ENCODE data around the gene FGF12.

Gene FGF12

GRCh38 chr3:192326656-192327055 lies 400.7 kb downstream of the FGF12 start:
- no peak for DNase-seq

- DNase-seq, result no peak
These were observed 409.8 kb downstream of the FGF12 start for GRCh38 chr3:192317564-192317963.

GRCh38 chr3:192313605-192314004 lies 413.7 kb downstream of the FGF12 start:
- no peak for DNase-seq

- peak; percentile 12 for DNase-seq
These were observed 419.7 kb downstream of the FGF12 start for GRCh38 chr3:192307631-192308030.

- peak; percentile 77 for DNase-seq
These were observed 424.1 kb downstream of the FGF12 start for GRCh38 chr3:192303235-192303634.

GRCh38 chr3:192302721-192303120 lies 424.6 kb downstream of the FGF12 start:
- DNase-seq, result no peak

- DNase-seq, result no peak
These were observed 427.4 kb downstream of the FGF12 start for GRCh38 chr3:192299921-192300320.

GRCh38 chr3:192296845-192297244 lies 430.5 kb downstream of the FGF12 start:
- DNase-seq, result peak; percentile 68

GRCh38 chr3:192284443-192285072 lies 442.8 kb downstream of the FGF12 start:
- DNase-seq, result no peak

GRCh38 chr3:192281207-192281880 lies 446.0 kb downstream of the FGF12 start:
- DNase-seq, result peak; percentile 26

GRCh38 chr3:192279664-192280063 lies 447.7 kb downstream of the FGF12 start:
- no peak for DNase-seq

GRCh38 chr3:192277477-192277876 lies 449.9 kb downstream of the FGF12 start:
- no peak for DNase-seq

- DNase-seq, result no peak
These were observed 451.5 kb downstream of the FGF12 start for GRCh38 chr3:192275741-192276355.

GRCh38 chr3:192273697-192274010 lies 453.7 kb downstream of the FGF12 start:
- DNase-seq, result peak; percentile 62

- DNase-seq, result peak; percentile 62
These were observed 454.2 kb downstream of the FGF12 start for GRCh38 chr3:192273001-192273696.

GRCh38 chr3:192262001-192262400 lies 465.3 kb downstream of the FGF12 start:
- no peak for DNase-seq

- DNase-seq, result no peak
These were observed 466.2 kb downstream of the FGF12 start for GRCh38 chr3:192261135-192261534.

GRCh38 chr3:192260116-192261010 lies 467.0 kb downstream of the FGF12 start:
- DNase-seq, result no peak

GRCh38 chr3:192259661-192260060 lies 467.7 kb downstream of the FGF12 start:
- no peak for DNase-seq

- no peak for DNase-seq
These were observed 468.6 kb downstream of the FGF12 start for GRCh38 chr3:192258721-192259120.

- DNase-seq, result no peak
These were observed 471.5 kb downstream of the FGF12 start for GRCh38 chr3:192255839-192256238.

- no peak for DNase-seq
These were observed 474.0 kb downstream of the FGF12 start for GRCh38 chr3:192253138-192253887.

All from NCI-H69 (cell line).